Loucy (cell line): ENCODE results near the gene IPO5.

Experiments
- H2AFZ ChIP-seq: fragments of 200-600 bp; sonication (generic); 2 replicates; pipeline ENCODE4 v1.6.0; 2016; ENCODE audit warnings: antibody characterized with exemption, mild to moderate bottlenecking, low read length, moderate library complexity
- H3F3A ChIP-seq: fragments of 200-600 bp; 2 replicates; pipeline ENCODE4 v1.6.0; 2016; ENCODE audit warnings: antibody characterized with exemption, low read depth, mild to moderate bottlenecking
- H3K27me3 ChIP-seq: fragments of 200-600 bp; sonication (generic); 2 replicates; pipeline ENCODE4 v1.6.1; 2014; ENCODE audit warnings: low read length, mild to moderate bottlenecking; ENCODE audit not compliant: insufficient read depth, poor library complexity, severe bottlenecking
- H3K36me3 ChIP-seq: fragments of 200-600 bp; sonication (generic); 2 replicates; pipeline ENCODE4 v1.6.1; 2016; ENCODE audit warnings: low read length; ENCODE audit not compliant: insufficient read depth
- H3K4me1 ChIP-seq: fragments of 200-600 bp; sonication (generic); 2 replicates; pipeline ENCODE4 v1.5.1; 2014; ENCODE audit warnings: low read length, mild to moderate bottlenecking; ENCODE audit not compliant: insufficient read depth, poor library complexity, severe bottlenecking
- H3K4me2 ChIP-seq: fragments of 200-600 bp; sonication (generic); 2 replicates; pipeline ENCODE4 v1.6.0; 2014; ENCODE audit warnings: antibody characterized with exemption, low read length, low read depth, mild to moderate bottlenecking; ENCODE audit not compliant: poor library complexity, severe bottlenecking
- H3K4me3 ChIP-seq: fragments of 200-600 bp; sonication (generic); 2 replicates; pipeline ENCODE4 v1.5.1; 2014; ENCODE audit warnings: low read length, mild to moderate bottlenecking, mixed read lengths; ENCODE audit not compliant: poor library complexity, severe bottlenecking
- H3K79me2 ChIP-seq: fragments of 200-600 bp; sonication (generic); 2 replicates; pipeline ENCODE4 v1.6.1; 2014; ENCODE audit warnings: low read length; ENCODE audit not compliant: insufficient read depth
- H3K9ac ChIP-seq: fragments of 200-600 bp; sonication (generic); 2 replicates; pipeline ENCODE4 v1.6.0; 2014; ENCODE audit warnings: mild to moderate bottlenecking, low read depth, low read length, moderate library complexity; ENCODE audit not compliant: poor library complexity, severe bottlenecking
- H3K9me2 ChIP-seq: fragments of 200-600 bp; sonication (generic); replicated peaks from 2 replicates; pipeline ENCODE4 v1.6.1; 2016; ENCODE audit warnings: low read depth, low read length, mixed read lengths
- H3K9me3 ChIP-seq: fragments of 200-600 bp; sonication (generic); 2 replicates; pipeline ENCODE4 v1.6.1; 2014; ENCODE audit warnings: mild to moderate bottlenecking, antibody characterized with exemption, low read length, low read depth; ENCODE audit not compliant: insufficient read depth
- H4K20me1 ChIP-seq: fragments of 200-600 bp; sonication (generic); 2 replicates; pipeline ENCODE4 v1.6.0; 2014; ENCODE audit warnings: antibody characterized with exemption, low read length, mild to moderate bottlenecking; ENCODE audit not compliant: insufficient read depth, poor library complexity, severe bottlenecking
- EZH2phosphoT487 ChIP-seq: fragments of 200-600 bp; IDR thresholded peaks from 2 replicates; pipeline ENCODE4 v1.6.1; 2018; ENCODE audit warnings: antibody characterized with exemption, mild to moderate bottlenecking, moderate library complexity, borderline replicate concordance
- TF ChIP-seq, protein P1 (sequence below): fragments of 200-600 bp; sonication (generic); conservative IDR thresholded peaks from 2 replicates; pipeline ENCODE4 v1.5.1; 2014; ENCODE audit warnings: mild to moderate bottlenecking, antibody characterized with exemption, low read length

Gene IPO5

DNA sequence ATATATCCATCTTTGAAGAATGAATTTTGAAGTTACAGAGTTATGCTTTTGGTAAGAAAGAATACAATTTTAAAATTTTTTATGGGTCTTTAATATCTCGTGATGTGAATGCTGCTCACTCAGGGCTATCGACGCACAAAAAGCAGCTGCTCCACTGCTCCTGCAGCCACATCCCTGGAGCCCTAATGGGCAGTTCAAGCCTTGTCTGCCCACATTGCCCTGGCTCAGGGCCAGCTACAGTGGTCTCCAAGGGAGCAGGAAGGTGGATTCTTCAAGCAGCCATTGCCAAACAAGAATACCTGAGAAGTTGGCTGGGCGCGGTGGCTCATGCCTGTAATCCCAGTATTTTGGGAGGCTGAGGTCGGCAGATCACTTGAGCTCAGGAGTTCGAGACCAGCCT is 85.8 kb downstream of the IPO5 start:
- no peaks in the 10 kb centered on the region for H3K79me2 ChIP-seq
- no peaks in the 10 kb centered on the region for H3K4me1 ChIP-seq
- no peak overlapping the region for H3K9ac ChIP-seq
- no peaks in the 10 kb centered on the region for H3K9me2 ChIP-seq
- no peaks in the 10 kb centered on the region for H3K36me3 ChIP-seq
- no peak overlapping the region for H2AFZ ChIP-seq
- no peaks in the 10 kb centered on the region for H3K9me3 ChIP-seq
- no peaks in the 10 kb centered on the region for H4K20me1 ChIP-seq
- no peak overlapping the region for H3K4me3 ChIP-seq
- TF ChIP-seq, protein P1, sequence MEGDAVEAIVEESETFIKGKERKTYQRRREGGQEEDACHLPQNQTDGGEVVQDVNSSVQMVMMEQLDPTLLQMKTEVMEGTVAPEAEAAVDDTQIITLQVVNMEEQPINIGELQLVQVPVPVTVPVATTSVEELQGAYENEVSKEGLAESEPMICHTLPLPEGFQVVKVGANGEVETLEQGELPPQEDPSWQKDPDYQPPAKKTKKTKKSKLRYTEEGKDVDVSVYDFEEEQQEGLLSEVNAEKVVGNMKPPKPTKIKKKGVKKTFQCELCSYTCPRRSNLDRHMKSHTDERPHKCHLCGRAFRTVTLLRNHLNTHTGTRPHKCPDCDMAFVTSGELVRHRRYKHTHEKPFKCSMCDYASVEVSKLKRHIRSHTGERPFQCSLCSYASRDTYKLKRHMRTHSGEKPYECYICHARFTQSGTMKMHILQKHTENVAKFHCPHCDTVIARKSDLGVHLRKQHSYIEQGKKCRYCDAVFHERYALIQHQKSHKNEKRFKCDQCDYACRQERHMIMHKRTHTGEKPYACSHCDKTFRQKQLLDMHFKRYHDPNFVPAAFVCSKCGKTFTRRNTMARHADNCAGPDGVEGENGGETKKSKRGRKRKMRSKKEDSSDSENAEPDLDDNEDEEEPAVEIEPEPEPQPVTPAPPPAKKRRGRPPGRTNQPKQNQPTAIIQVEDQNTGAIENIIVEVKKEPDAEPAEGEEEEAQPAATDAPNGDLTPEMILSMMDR: no peak
- TF ChIP-seq EZH2phosphoT487: no peak
- no peak overlapping the region for H3K4me2 ChIP-seq
- H3K27me3 ChIP-seq: no peaks in the 10 kb centered on the region
- H3F3A ChIP-seq: no peaks in the 10 kb centered on the region

DNA sequence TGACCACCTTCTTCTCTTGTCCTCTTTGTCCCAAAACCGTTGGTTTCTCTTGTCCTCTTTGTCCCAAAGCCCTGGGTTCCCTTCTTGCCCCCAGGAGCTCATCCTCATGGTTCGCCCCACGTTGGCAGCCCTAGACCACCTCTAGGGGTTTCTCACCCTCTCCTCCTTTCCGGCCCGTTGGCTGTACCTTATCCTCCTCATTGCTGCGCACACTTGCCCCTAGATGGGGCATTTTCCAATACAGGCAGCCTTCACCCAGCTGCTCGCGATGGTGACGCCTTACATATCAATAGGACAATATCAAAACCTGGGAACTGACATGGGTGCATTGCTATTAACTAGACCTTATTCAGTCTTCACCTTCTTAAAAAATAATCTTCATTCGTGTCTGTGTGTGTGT is 86.5 kb downstream of the IPO5 start:
- Histone ChIP-seq H3K4me3 (no peak overlapping the region), H3F3A (no peaks in the 10 kb centered on the region), H3K4me1 (no peaks in the 10 kb centered on the region), H3K9me3 (no peaks in the 10 kb centered on the region), H3K9me2 (no peaks in the 10 kb centered on the region), H3K27me3 (no peaks in the 10 kb centered on the region), H3K79me2 (no peaks in the 10 kb centered on the region), H3K4me2 (no peak overlapping the region), H4K20me1 (no peaks in the 10 kb centered on the region), H3K9ac (no peak overlapping the region), H2AFZ (no peak overlapping the region), H3K36me3 (no peaks in the 10 kb centered on the region)
- no peak for TF ChIP-seq EZH2phosphoT487
- TF ChIP-seq, protein P1: no peak

DNA sequence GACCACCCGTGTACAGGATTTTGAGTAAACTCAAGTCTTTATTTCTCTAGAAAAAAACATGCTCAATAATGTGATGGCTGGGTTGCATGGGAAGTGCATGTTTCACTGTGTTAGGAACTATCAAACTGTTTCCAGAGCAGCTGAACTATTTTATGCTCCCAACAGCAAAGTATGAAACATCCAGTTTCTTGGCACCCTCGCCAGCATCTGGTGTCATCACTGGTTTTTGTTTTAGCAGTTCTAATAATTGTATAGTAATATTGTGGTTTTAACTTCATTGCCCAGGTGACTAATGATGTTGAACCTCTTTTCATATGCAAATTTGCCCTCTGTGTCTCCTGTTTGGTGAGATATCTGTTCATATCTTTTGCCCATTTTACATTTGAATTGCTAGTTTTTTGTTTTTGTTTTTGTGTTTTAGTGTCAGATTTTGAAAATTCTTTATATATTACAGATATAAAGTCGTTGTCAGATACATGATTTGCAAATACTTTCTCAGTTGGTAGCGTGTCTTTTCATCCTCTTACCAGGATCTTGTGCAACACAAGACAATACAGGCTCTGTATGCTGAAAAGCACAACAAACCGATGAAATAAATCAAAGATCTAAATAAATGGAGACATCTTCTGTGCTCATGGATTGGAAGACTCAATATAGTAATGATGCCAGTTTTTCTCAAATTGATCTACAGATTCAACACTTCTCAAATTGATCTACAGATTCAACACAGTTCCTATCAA is 87.8 kb downstream of the IPO5 start:
- Histone ChIP-seq H2AFZ (no peak overlapping the region), H4K20me1 (no peaks in the 10 kb centered on the region), H3K27me3 (no peaks in the 10 kb centered on the region), H3K9me3 (no peaks in the 10 kb centered on the region), H3K79me2 (no peaks in the 10 kb centered on the region), H3K4me2 (no peak overlapping the region), H3K36me3 (no peaks in the 10 kb centered on the region), H3K9ac (no peak overlapping the region), H3K4me3 (no peak overlapping the region), H3F3A (no peaks in the 10 kb centered on the region), H3K9me2 (no peaks in the 10 kb centered on the region), H3K4me1 (no peaks in the 10 kb centered on the region)
- TF ChIP-seq, protein P1: no peak
- no peak for TF ChIP-seq EZH2phosphoT487
